Measurements from ENCODE around the gene PRL.

PRL gene

GRCh38 chr6:22290045-22290444, 6.8 kb downstream of the PRL start:
- DNase-seq, result no peak

DNA sequence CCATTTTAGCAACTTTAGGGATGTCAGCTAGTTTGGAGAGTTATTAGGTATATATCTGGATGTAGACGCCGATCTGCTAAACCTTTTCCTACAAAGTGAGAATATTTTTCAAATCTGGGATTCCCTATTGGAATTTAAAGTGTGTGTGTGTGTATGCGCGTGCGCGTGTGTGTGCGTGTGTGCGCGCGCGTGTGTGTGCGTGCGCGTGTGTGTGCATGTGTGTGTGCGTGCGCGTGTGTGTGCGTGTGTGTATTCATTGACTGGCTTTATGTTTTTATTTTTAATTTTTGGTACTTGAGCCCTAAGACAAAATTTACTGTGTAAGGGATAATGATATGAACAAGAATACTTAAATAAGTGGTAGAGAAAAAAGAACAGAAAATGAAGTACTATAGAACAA, 8.1 kb downstream of the PRL start:
- DNase-seq, result no peak

DNA sequence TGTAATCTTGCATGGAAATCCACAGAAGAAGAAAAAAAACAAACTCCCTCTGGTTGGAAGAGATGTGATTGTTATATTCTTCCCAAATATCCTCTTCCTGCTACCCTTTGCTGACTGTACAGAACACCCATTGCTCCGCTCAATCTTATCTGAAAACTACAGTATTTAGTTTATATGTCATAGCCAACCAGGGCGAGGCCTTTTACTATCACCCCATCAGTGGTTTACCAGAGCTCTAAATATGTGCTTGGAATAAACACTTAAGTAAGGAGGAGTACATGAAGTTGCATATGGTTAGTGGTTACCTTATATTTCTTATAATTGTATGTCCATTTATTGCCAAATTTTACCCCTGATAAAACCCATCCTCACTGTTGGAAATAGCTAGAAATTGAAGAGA, 12.2 kb downstream of the PRL start:
- no peak for DNase-seq

GRCh38 chr6:22281341-22282085, 15.3 kb downstream of the PRL start:
- DNase-seq, result no peak

GRCh38 chr6:22279427-22279826, 17.4 kb downstream of the PRL start:
- DNase-seq, result no peak

DNA sequence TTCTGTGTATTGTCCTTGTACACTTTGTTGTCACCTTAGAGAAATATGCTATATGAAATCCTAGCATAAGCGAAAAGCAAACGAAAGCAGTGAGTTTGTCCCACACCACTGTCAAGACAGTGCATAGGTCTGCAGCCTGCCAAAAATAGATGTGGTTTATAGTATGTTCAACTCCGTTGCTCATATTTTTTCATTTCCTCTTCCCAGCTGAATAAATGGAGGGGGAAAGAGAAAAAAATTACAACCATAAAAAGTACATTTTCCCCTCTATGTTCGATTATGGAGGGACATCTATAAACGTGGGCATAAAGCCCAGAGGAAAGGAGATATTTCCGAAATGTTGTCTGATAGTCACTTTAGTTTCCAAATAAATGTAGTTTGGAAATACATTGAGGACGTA, 25.8 kb downstream of the PRL start:
- no peak for DNase-seq

- no peak for DNase-seq
Measured at GRCh38 chr6:22263748-22264147, 33.1 kb downstream of the PRL start.

- no peak for DNase-seq
Measured at GRCh38 chr6:22254886-22255285, 42.0 kb downstream of the PRL start.

- DNase-seq, result no peak
Measured at GRCh38 chr6:22253955-22254655, 42.7 kb downstream of the PRL start.

GRCh38 chr6:22251348-22251747, 45.5 kb downstream of the PRL start:
- DNase-seq, result no peak

GRCh38 chr6:22250486-22250885, 46.4 kb downstream of the PRL start:
- peak; percentile 75 for DNase-seq

GRCh38 chr6:22249711-22250350, 47.0 kb downstream of the PRL start:
- no peak for DNase-seq

- no peak for DNase-seq
Measured at GRCh38 chr6:22248513-22249308, 48.1 kb downstream of the PRL start.

DNA sequence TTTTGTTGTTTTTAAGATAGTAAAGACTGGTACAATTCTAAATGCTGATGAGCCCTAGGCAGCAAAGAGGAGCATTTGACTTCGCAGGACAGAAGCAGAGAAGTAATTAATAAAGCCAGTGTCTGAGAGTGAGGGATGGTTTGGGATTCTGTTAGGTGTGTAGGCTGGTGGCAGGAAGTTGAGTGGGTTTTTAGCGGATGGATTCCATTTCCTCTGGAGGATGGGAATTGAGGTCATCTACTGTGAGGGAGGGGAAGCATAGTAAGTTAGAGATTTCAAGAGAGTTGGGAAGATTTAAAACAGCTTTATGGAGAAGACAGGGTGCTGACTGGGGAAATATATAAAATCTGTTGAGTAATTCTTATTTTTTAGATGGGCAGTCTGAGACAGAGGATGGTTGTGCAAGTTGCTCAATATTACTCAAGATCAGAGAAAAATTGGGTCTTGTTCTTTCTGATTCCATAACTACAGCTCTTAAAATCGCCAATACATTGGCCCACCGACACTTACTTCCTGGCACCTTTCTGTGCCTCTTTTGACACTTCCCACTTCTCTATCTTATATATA, 48.8 kb downstream of the PRL start:
- DNase-seq, result no peak

DNA sequence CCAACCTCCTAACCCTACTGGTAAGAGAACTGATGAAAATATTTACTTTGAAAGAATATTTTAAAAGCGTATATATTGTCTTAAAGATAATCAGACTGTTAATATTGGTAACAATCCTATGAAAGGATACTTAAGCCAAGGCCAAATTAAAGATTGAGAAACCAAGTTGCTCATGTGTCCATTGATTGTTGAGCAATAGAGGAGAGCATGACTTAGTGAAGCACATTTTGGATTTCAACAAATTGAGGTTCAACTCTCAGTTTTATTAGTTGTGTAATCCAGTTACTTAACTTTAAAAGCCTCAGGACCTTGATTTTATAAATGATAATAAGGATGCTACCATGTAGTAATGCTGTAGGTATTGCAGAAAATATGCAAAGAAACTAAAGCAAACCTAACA, 56.8 kb downstream of the PRL start:
- DNase-seq, result no peak

GRCh38 chr6:22239261-22239921, 57.4 kb downstream of the PRL start:
- DNase-seq, result no peak

GRCh38 chr6:22238861-22239260, 58.0 kb downstream of the PRL start:
- DNase-seq, result no peak

DNA sequence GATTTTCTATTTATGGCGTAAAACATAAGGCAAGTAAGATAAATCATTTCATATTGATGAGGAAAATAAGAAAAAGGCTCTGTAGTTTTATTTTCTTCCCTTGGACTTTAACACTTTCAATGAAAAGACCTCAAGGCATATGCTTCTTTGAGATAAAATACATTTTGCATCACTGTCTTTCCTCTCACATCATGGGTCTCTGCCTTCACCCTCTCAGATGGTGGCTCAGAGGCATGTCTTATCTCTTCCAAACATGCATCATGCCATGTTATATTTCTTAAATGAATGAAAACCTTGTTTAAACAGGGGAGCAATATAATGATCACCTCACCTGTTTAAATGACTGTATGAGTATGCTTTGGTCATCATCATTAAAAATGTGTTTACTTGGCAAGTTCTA, 59.3 kb downstream of the PRL start:
- no peak for DNase-seq
